Measurements from ENCODE around the gene PTGR2.

GRCh38 chr14:73895939-73896338 is 44.3 kb downstream of the PTGR2 start:
- no peak for TF ChIP-seq CTCF (conservative IDR thresholded peaks at IDR 0.05)
- TF ChIP-seq EZH2 (IDR thresholded peaks at IDR 0.05; ENCODE audit: low read depth), result no peak
